ENCODE results near the gene STRN4.
A peak's percentile ranks its signal among the peaks of the same experiment; 100 is the strongest.
"Not testable (repeated sequence)": the region's sequence is repeated elsewhere in the genome, so short reads cannot be mapped to it uniquely, and the experiment has no call there.

The STRN4 gene

DNA sequence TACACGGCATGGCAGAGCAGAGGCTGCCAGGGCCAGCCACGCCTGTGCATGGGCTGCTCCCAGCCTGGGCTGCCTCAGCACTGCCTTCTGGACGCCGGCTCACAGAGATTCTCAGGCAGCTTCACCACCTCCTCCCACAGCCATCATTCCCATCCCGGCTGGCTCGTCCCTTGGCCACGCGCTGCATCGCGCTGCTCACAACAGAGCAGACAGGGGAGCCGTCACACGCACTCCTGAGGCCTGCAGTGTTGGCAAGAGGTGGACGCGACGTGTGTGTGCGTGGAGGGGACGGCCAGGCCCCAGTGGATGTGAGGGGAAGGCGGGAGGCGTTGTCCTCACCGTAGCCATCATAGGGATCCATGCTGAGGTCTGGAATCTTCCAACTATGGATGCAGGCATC is 21.8 kb downstream of the STRN4 start:
- no peak for DNase-seq

DNA sequence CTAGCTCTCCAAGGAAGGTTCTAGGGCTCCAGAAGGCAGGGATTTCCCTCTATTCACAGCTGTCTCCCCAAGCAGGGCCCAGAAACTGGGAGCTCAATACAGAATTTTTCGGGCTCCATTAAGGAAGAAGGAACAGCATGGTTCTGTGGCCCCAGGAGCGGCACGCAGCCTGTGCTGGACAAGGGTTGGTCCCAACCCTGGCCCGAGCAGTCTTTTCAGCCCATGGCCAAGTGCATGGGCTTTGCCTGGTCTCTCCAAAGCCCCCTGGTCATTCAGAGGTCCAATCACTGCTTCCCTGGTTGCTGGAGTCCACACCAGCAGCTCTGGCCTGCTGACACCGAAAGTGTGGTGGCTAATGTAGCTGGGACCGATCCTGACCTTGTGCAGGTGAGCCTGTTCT is 22.8 kb downstream of the STRN4 start:
- DNase-seq: no peak

DNA sequence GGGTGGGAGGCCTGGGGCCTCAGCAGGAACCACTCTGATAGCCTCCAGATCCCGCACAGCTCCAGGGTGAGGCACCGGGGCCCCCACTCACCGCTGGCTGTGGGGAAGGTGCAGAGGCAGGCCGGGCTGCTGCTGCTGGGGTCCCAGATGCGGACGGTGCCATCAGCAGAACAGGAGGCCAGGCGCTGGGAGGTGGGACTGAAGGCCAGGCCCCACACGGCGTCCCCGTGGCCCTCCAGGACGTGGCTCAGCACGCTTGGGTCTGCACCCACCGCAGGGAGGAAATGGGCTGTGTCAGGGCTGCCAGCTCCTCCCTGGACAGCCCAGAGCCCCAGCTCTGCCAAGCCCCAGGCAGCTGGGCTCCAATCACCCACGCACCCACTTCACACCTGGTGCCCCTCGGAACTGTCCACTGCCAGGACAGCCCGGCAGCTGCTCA is 23.2 kb downstream of the STRN4 start:
- no peak for DNase-seq

DNA sequence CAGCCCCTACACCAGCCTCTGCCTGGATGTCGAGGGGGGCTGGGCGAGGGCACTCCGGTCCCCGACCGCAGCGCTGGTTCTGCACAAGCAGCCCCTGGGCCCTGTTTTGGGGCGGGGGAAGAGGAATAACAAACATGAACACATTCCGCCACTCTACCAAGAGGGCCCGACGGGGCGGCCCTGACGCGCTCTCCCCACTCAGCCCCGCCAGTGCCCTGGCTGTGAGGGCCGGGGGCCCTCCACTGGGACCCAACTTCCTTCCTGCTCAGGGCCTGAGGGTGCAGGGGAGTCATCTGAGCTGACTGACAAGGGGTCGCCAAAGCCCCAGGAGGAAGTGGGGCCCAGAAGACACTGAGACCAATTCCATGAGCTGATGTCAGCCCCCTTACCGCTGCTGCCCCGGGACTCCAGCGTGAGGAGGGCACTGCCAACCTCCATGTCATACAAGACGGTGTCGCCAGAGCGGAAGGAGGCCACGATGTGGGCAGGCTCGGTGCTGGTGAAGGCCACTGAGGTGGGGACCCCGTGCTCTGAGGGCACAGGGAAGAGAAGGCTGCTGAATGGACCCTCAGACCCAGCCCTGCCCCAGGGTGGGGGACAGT is 23.7 kb downstream of the STRN4 start:
- no peak for DNase-seq

DNA sequence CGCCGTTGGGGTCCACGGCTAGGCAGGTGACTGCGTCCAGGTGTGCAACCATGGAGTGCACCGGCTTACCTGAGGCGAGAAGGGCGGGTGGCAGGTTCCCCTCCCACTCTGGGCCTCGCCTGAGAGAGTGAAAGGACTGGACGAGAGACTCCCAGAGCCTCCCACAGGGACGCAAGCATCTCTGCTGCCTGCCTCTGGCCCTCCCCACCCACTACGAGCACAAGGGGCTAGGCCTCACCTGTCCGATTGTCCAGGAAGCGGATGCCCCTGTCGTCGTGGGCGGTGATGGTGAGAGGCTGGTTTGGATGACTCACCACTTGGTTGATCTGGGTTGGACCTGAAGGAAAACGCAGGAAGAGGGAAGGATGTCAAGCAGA is 24.3 kb downstream of the STRN4 start:
- no peak for DNase-seq

DNA sequence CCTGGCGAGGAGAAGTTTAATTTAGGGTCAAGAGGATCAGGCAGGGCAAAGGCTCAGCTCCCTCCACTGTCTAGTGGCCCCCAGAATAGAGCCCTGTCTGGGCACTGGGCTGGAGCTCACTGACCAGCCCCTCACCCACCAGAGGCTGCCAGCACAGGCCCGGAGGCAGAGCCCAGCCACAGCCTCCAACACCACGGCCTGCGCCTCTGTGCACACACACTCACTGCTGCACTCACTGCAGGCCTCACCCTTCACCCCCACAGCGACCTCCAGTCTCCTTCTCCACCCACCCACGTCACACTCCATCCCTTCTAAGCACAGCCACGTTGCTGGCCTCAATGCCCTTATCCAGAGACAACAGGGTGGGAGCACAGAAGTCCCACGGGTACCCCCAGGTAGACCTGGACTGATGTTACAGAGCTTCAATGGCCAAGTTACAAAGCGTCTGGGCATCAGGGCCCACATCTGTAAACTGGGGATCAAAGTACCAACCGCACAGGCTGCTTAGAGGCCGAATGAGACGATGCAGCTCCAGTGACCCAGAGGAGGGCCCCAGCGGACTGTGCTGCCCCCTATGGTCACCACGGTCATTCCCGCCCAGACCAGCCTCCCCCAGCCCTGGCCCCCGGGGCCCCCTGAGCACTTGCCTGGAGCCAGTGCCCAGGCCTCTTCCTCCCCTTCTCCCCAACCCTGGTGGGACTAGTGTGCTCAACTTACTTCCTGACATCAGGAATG is 24.8 kb downstream of the STRN4 start:
- no peak for DNase-seq

DNA sequence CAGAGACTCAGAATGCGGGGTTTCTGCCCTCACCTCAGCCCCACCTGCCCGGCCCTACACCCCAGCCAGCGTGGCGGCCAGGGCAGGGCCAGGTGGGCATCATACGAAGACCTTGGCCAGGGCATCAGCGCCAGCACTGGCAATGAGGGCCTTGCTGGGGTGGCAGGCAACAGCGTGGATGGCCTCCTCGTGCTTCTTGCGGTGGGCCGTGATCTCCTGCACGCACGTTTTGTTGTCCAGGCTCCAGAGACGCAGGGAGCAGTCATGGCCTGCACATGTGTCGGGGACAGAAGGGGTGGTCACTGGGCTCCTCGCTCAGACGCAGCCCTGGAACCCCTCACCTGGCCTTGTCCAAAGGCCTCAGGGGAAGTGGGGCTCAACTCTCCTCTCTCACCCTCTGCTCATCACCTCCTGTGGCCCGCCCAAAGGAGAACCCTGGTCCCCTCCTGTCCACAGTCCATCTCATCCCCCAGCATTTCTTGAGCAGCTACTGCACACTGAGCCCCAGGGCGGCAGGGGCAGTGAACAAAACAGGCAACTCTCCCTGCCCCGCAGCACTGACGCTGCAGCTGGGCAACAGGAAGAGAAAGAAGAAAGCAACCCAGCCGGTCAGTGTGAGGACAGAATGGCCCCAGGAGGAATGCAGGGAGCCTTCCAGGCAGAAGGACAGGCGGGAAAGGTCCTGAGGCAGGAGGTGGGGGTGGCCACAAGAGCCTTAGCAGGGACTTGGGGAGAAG is 25.6 kb downstream of the STRN4 start:
- no peak for DNase-seq

DNA sequence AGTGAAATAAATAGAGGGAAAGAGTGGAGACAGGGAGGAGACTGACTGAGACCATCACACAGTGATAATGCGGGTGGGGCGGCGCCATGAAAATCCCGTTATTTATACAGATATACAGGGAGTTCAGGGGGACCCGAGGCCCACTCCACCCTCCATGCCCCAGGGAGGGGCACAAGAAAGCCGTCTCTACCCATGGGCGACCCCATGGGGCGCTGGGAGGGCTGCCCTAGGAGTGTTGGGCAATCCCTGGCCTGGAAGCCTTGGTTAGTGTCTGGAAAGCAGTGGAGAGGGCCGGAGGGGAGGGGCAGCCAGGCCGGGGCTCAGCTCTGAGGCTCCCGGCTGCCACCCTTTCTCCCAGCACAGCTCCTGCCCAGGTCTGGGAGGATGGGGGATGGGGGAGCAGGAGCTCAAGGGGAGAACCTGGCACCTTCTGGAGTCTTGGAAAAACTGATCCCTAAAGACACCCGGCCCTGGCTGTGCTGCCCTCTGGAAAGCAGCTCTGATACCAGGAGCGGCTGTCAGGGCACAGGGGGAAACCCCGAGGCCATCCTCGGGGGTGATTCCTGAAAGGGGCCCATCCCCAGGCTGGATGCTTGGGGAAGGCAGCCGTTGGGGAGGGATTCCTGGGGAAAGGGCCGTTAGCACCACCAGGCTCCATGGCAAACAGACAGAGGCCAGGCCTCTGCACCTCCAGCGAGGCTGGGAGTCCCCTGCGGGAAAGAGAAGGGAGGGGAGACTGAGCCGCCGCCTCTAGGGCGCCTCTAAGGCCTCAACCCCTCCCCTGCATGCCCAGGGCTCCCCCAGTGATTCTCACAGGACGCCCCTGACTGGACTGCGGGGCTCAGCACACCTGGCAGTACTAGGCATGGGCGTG is 26.4 kb downstream of the STRN4 start:
- no peak for DNase-seq

DNA sequence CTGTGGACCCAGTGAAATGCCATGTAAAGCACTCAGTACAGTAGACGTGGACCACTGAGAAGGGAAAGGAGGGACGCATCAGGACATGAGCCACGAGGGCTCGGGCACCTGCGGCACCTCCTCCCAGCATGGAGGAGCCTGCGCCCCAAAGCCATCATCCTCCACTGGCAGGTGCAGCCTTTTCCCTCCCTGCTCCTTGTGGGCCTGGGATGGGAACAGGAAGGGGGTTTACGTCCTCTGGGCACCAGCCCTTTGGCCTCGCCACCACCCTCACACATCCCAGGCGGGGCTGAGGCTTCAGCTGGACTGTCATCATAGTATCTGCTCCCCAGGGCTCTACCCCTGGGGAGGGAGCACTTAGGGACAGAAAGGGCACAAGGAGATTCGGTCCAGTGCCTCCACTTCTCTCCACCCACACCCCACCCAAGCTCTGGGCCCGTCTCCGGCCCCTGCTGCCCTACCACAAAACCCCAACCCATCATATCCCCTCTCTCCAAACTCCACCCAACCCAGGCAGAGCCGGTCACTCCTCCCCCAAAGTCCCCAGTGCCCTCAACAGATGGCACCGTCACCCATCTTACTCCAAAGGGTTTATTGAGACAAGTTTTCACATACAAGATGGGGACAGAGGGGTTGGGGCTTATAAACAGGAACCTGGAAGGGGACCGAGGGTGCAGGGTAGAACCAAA is 27.2 kb downstream of the STRN4 start:
- no peak for DNase-seq

DNA sequence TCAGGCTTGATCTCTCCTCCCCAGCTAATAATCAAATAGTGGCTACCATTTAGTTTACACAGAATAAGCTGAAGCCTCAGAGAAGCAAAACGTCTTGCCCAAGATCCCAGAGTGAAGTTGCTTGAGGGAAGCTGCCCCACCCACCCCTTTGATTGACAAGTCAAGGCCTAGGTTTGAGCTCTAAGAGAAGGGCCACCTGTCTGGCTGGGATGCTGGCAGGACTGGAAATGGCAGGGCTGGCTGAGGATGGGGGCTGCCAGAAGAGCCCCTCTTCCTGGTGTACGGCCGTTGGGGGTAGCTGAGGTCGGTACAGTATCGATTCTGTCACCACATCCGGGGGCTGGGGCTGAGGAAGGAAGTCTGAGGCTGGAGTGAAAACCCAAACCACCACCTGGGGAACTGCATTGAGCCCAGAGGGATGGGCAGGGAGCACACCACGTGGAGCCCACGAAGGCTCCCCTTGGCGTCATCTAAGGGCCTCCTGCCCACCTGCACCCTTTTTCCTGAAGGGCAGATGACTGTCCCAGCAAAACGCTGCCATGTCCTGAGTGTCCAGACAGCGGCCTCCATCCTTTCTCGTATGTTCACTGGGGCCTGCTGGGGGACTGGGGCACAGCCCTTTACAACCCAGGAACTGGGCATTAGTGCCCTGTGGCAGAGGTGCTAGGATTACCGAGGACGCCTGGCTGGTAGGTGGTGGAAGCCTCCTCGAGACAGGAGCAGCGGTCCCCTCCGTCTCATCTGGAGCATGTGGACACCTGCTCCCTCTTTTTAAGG is 27.9 kb downstream of the STRN4 start:
- DNase-seq: no peak

DNA sequence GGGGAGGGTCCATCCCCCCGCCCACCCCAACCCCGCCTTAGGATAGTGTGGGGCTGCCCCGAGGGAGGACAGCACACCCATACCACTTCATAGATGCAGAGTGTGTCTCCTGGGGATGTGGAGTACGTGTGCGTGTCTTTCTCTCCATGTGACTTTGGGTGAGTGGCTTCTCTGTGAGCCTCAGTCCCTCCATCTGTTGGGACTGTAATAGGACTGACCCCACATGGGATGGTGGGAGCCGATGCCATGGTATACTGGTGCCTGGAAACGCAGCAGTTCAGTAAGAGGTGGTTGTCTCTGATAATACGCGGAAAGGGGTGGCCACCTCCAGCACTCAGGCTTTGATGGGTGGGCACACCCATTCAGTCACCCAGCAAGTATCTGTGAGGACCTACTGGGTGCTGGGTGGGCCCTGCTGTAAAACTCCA is 28.5 kb downstream of the STRN4 start:
- DNase-seq: no peak

DNA sequence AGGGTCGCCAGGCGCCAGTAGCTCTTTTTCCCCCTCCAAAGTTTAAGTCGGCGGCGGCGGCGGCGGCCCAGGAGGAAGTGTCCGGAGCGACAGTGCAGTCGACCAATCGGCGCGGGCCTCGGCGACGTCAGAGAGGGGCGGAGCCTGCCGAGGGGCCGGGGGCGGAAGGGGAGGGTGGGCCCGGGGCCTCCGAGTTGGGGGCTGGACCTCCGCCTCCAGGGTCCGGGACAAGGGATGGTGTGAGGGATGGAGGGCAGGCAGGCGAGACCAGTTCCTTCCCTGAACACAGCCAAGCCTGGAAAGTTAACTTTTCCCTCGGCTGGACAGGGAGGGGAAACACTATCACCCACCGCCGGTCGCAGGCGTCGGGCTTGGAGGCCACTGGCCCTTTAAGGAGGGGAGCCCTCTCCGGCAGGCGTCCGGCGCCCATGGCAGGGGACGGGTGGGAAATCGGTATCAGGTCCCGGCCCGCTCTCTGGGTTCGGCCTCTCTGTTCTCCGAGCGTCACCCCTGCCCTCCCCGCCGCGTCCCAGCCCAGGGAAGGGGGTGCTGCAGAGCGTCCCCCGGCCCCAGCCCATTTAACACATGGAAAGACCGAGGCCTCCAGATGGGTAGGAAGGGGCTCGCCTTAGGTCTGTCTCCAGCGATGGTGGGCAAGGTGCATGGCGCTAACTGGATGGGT is 29.1 kb downstream of the STRN4 start, which contains the start of gene PRKD2:
PRKD2 (minus strand) TSS at position 81 of the 682 bp plus-strand sequence. CDS start 744 bp downstream, outside the sequence.
- peak; percentile 9 for DNase-seq

DNA sequence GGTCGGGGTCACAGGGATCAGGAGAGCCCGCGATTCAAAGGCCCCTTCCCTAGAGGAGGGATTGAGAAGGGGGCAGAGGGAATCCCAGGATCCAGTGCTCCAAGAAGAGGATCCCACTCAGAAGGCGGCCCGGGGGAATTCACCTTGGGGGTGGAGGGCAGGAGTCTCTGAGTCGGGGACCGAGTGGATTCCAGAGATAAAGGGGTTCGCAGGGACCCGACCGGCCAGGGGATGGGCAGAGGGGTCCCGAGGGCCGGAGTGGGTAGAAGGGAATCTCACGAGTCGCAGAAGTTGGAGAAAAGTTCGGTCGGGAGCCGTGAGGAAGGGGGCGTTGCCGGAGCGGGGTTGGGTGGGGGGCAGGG is 29.6 kb downstream of the STRN4 start:
- no peak for DNase-seq

DNA sequence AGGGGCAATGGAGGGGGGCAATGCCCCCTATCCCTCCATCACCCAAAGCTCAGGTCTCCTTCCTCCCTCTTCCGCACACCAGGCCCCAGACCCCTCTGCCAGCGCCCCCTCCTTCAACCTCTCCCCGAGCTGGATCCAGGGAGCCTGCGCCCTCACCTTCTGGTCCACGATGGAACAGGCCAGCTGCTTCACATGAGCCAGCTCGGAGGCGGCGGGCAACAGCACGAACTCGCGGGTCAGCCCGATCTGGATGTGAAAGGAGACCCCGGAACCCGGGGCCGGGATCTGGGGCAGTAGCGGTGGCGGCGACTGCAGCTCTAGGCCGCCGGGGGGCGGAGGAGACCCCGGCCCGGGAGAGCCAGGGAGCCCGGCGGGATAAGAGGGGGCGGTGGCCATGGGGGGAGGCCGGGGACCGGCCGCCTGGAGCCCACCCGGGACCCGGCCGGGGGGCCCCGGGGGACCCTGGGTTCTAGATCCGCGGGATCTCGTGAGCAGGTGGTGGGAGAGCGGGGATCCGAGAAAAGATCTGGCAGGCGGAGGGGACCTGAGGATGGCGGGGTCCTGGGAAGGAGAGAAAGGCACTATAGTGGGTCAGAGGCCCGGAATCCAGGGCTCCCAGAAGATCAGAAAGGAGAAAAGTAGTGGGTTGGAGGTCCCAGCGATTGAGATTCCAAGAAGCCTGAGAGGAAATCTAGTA is 30.1 kb downstream of the STRN4 start:
- DNase-seq: no peak

DNA sequence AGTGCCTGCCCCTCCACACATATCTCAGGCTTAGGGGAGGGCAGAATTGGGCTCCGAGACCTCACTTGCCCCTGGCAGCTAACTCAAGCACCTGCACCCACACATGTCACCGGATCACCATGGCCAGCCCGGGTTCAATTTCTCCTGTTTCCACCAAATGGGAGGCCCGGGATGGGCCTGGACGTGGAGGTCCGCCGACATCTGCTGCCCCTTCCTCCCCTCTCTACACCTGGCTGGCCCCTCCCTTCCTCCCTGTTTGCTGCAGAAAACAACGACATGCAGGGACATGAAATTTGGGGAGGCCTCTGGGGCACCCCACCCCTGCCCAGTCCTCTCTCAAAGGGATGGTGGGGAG is 30.7 kb downstream of the STRN4 start:
- no peak for DNase-seq

DNA sequence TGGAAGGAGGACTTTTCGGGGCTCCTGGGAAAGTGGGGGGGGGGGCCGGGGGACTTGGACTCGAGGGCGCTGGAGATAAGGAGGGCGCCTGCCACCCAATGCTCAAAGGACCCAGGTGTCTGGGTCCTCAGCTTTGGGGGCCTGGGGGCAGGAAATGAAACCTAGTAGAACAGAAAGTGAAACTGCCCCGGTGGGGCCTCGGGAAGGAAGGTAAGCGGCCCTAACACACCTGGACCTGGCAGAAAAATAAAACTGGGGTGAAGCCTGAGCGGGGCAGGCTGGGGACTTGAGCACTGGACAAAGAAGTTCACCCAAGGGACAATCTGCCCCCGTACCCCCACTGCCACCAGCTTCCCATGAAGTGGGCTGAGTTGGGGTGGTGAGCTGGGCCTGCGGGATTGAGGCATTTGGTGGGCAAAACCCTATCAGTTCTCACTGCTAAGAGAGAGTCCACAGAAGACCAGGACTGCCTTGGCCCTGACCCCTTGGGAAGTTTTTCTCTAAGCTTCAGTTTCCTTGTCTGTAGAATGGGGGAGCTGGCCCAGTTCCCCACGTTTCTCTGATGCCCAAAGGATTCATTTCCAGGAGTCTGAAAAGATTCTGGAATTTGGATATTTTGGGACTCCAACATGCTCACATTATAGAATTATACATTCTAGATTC is 31.7 kb downstream of the STRN4 start:
- no peak for DNase-seq

DNA sequence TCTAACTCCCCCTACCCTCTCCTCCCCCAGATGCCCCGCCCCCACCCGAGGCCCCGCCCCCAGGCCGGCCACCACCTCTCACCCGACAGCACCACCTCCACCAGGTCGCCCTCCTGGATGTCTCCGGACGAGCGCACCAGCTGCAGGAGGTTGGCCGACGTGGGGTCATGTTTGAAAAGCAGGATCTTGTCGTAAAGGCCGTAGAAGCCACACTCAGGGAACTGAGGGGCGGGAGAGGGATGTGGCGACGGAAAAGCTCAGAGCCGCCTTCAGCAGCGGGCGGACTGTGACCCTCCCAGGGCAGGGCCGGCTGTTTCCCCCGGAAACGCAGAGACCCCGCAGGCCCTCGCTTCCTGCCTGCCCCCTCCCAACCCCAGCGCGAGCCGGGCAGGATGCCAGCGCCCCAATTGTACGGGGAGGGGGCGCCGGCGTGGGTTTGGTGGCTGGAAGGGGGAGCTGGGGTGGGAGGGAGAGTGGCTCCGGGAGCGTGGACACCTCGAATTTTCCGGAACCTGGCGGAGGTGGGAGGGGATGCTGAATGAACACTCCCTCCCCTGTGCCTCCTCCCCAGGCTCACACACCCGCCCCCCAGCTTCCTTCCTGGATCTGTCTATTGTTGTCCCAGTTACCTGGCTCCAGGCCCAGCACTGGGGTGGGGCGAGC is 32.3 kb downstream of the STRN4 start:
- DNase-seq: no peak

DNA sequence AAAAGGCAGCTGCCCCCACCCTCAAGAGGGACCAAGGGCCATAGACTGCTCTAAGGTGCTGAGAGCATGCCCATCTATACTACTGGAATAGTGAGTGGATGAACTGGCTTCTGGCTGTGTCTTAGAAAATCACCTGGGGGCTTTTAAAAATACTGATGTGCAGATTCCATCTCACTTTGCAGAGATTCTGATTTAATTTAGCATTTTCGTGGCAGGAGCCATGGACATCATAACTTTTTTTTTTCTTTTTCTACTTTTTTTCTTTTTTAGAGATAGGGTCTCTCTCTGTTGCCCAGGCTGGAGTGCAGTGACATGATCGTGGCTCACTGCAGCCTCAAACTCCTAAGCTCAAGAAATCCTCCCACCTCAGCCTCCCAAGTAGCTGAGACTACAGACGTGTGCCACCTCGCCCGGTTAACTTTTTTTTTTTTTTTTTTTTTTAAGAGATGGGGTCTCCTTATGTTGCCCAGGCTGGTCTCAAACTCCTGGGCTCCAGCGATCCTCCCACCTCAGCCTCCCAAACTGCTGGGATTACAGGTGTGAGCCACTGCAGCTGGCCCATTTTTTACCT is 33.4 kb downstream of the STRN4 start:
- DNase-seq: not testable (repeated sequence)

DNA sequence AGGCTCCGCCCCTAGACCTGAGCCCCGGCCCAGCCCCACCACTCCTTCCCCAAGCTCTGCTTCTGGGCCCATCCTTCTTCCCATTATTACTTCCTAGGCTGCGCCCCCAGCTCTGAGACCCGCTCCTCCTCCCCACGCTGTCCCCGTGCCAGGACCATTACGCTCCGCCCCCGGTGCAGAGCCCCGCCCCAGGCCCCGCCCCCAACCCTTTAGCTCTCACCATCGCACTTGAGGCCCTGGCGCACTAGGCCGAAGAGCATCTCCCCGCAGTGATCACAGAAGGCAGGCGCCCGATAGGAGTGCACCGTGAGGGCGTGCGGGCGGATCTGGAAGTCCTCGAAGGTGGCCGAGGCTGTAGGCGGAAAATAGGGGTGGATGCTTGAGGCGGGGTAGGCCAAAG is 35.6 kb downstream of the STRN4 start:
- DNase-seq: no peak

All from NCI-H1694 treated with DMSO at 0.1 percent for 48 hours (cell line).